Activated CD8-positive, alpha-beta memory T cell treated with anti-CD3 and anti-CD28 coated beads for 36 hours (primary cell): ENCODE results near the gene SCN9A. TPM values are rescaled to one million over a fixed set of nuclear protein-coding genes. Genes with fewer than 3 reads are reported as not detected.
"Not testable (repeated sequence)": the region's sequence is repeated elsewhere in the genome, so short reads cannot be mapped to it uniquely, and the experiment has no call there.

Experiments used
- CTCF ChIA-PET: fragments of 350-600 bp; sonication (Branson Sonifier 250); formaldehyde crosslinking; loops from one replicate; lab custom pipeline; 2021; ENCODE audit warnings: antibody characterized with exemption; lab: Charles Lee
- POLR2A ChIA-PET: fragments of 350-600 bp; sonication (Branson Sonifier 250); formaldehyde crosslinking; loops from one replicate; lab custom pipeline; 2021; ENCODE audit warnings: antibody characterized with exemption; lab: Charles Lee
- total RNA-seq, 2 experiments: library from RNA; stranded (reverse); gene quantifications; one replicate each; pipeline ENCODE4 v1.2.3, GENCODE V29; 2021

The SCN9A gene
- total RNA-seq, 2 experiments from 2014 or later: not detected

GRCh38 chr2:166270376-166270775, 105.4 kb downstream of the SCN9A start:
- CTCF ChIA-PET: no interaction called here
- POLR2A ChIA-PET: no interaction called here

GRCh38 chr2:166269322-166269721, 106.4 kb downstream of the SCN9A start:
- ChIA-PET CTCF (no interaction called here), POLR2A (no interaction called here)

GRCh38 chr2:166257859-166258258, 117.9 kb downstream of the SCN9A start:
- ChIA-PET POLR2A (no interaction called here), CTCF (no interaction called here)

GRCh38 chr2:166256896-166257295, 118.8 kb downstream of the SCN9A start:
- POLR2A ChIA-PET: no interaction called here

GRCh38 chr2:166249318-166249717, 126.4 kb downstream of the SCN9A start:
- CTCF ChIA-PET: no interaction called here

More at GRCh38 chr2:166256896-166257295, 118.8 kb downstream of the SCN9A start:
- CTCF ChIA-PET: no interaction called here

GRCh38 chr2:166246901-166247300, 128.8 kb downstream of the SCN9A start:
- ChIA-PET POLR2A (no interaction called here), CTCF (no interaction called here)

More at GRCh38 chr2:166249318-166249717, 126.4 kb downstream of the SCN9A start:
- POLR2A ChIA-PET: no interaction called here

- ChIA-PET POLR2A (no interaction called here), CTCF (no interaction called here)
Observed at GRCh38 chr2:166242309-166242708, 133.4 kb downstream of the SCN9A start.

- ChIA-PET POLR2A (no interaction called here), CTCF (no interaction called here)
Observed at GRCh38 chr2:166240387-166241313, 135.1 kb downstream of the SCN9A start.

- POLR2A ChIA-PET: no interaction called here
- CTCF ChIA-PET: no interaction called here
Observed at GRCh38 chr2:166239548-166239947, 136.2 kb downstream of the SCN9A start.

- POLR2A ChIA-PET: no interaction called here
- CTCF ChIA-PET: no interaction called here
Observed at GRCh38 chr2:166238176-166238575, 137.6 kb downstream of the SCN9A start.

- ChIA-PET CTCF (no interaction called here), POLR2A (no interaction called here)
Observed at GRCh38 chr2:166234112-166234846, 141.5 kb downstream of the SCN9A start.

GRCh38 chr2:166233244-166233643, 142.5 kb downstream of the SCN9A start:
- POLR2A ChIA-PET: no interaction called here
- CTCF ChIA-PET: no interaction called here

- ChIA-PET CTCF (no interaction called here), POLR2A (no interaction called here)
Observed at GRCh38 chr2:166230724-166231070, 145.0 kb downstream of the SCN9A start.

GRCh38 chr2:166230024-166230723, 145.6 kb downstream of the SCN9A start:
- ChIA-PET CTCF (no interaction called here), POLR2A (no interaction called here)

- POLR2A ChIA-PET: no interaction called here
Observed at GRCh38 chr2:166229678-166230023, 146.1 kb downstream of the SCN9A start.

GRCh38 chr2:166224197-166224596, 151.5 kb downstream of the SCN9A start:
- CTCF ChIA-PET: no interaction called here
- POLR2A ChIA-PET: no interaction called here

More at GRCh38 chr2:166229678-166230023, 146.1 kb downstream of the SCN9A start:
- CTCF ChIA-PET: no interaction called here

GRCh38 chr2:166223298-166223697, 152.4 kb downstream of the SCN9A start:
- ChIA-PET CTCF (no interaction called here), POLR2A (no interaction called here)

GRCh38 chr2:166211079-166211478, 164.7 kb downstream of the SCN9A start:
- POLR2A ChIA-PET: no interaction called here
- CTCF ChIA-PET: interaction anchor here (1.4 kb wide), 1 partner anchor 8 kb away, joined by 5 read pairs; no protein-coding TSS in a partner anchor

- CTCF ChIA-PET: interaction anchor here (1.4 kb wide), 1 partner anchor 9 kb away, joined by 5 read pairs; no protein-coding TSS in a partner anchor
- POLR2A ChIA-PET: not testable (repeated sequence)
Observed at GRCh38 chr2:166209944-166210343, 165.8 kb downstream of the SCN9A start.

GRCh38 chr2:166209367-166209766, 166.4 kb downstream of the SCN9A start:
- CTCF ChIA-PET, POLR2A ChIA-PET: not testable (repeated sequence)
